Ishikawa (cell line): Measurements from ENCODE around the gene MYOZ3.

Experiments
- EP300 ChIP-seq: IDR thresholded peaks from 2 replicates; pipeline ENCODE4 v1.6.1; 2012; ENCODE audit warnings: borderline replicate concordance
- RAD21 ChIP-seq: IDR thresholded peaks from 2 replicates; pipeline ENCODE4 v1.6.1; 2012; ENCODE audit warnings: low read depth
- TCF12 ChIP-seq: IDR thresholded peaks from 2 replicates; pipeline ENCODE4 v1.6.1; 2012; ENCODE audit warnings: low read depth
- TEAD4 ChIP-seq: IDR thresholded peaks from 2 replicates; pipeline ENCODE4 v1.6.1; 2012
- TF ChIP-seq, protein P1 (sequence below): IDR thresholded peaks from 2 replicates; pipeline ENCODE4 v1.6.1; 2012
- TF ChIP-seq, protein P2 (sequence below): IDR thresholded peaks from 2 replicates; pipeline ENCODE4 v1.6.1; 2012

DNA sequence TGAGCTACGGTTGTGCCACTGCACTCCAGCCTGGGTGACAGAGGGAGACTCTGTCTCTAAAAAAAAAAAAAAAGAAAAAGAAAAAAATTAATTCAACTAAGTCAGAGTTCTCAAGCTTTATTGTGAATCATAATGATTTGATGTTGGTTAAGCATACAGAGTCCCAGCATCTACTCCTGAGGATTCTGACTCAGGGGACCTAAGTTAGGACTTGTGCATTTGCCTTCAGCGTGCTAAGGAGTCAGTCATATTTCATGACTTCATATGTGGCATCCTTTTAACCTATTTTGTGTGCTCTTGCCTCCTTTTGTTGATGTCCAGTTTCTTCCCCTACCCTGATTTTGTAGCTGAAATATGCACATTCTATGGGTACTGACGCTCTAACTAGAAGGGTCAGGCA lies 2.9 kb downstream of the MYOZ3 start:
- TF ChIP-seq TEAD4 (no peak), TCF12 (no peak), EP300 (no peak), RAD21 (no peak)
- TF ChIP-seq, protein P1, sequence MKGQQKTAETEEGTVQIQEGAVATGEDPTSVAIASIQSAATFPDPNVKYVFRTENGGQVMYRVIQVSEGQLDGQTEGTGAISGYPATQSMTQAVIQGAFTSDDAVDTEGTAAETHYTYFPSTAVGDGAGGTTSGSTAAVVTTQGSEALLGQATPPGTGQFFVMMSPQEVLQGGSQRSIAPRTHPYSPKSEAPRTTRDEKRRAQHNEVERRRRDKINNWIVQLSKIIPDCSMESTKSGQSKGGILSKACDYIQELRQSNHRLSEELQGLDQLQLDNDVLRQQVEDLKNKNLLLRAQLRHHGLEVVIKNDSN, result no peak
- TF ChIP-seq, protein P2, sequence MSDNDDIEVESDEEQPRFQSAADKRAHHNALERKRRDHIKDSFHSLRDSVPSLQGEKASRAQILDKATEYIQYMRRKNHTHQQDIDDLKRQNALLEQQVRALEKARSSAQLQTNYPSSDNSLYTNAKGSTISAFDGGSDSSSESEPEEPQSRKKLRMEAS, result no peak
